ENCODE data around the gene ZNRF2.

The ZNRF2 gene

DNA sequence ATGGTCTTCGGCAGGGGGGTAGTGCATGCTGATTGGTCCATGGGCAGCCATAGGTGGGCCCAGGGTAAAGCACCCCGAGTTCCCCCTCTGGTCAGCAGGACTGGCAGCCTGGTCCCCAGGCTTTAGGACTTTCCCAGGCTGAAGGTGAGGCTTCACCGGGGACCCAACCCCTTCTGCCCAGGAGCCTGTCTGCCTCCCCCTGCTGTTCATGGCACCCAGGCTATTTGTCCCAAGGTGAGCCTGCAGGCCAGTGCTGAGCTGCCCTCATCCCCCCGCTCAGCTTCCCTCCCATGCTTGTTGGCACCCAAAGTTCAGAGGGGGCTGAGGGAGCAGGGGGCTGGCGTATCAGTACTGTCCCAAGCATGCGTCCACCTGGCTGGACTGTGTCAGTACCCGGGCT, 38.5 kb upstream of the ZNRF2 start:
- Histone ChIP-seq H3K4me2 (ENCODE audit: low read depth, low read length) (no peak overlapping the region), H3K79me2 (ENCODE audit: low read length) (no peaks in the 10 kb centered on the region), H3K4me1 (ENCODE audit: low read length) (peaks cover 9% of the 10 kb centered on the region; the same call in 1 of the 2 replicates), H3K9me2 (replicated peaks; ENCODE audit: insufficient read depth, low read length) (no peaks in the 10 kb centered on the region), H4K20me1 (ENCODE audit: insufficient read depth, low read length) (no peaks in the 10 kb centered on the region), H3K9ac (ENCODE audit: low read length) (no peak overlapping the region), H2AFZ (ENCODE audit: low read length) (no peak overlapping the region), H3K4me3 (ENCODE audit: low read length) (no peak overlapping the region), H3K36me3 (replicated peaks; ENCODE audit: insufficient read depth, low read length) (no peaks in the 10 kb centered on the region), H3K27ac (ENCODE audit: low read length) (no peak overlapping the region), H3F3A (ENCODE audit: insufficient read depth, low read length) (no peaks in the 10 kb centered on the region), H3K9me3 (replicated peaks; ENCODE audit: insufficient read depth, low read length) (no peaks in the 10 kb centered on the region), H3K27me3 (replicated peaks; ENCODE audit: insufficient read depth, low read length) (no peaks in the 10 kb centered on the region)
- no peak for TF ChIP-seq EZH2phosphoT487 (IDR thresholded peaks at IDR 0.05; ENCODE audit: low read length)
- no peak for TF ChIP-seq CTCF (IDR thresholded peaks at IDR 0.05; ENCODE audit: low read length)
- no peak for TF ChIP-seq EZH2 (optimal IDR thresholded peaks at IDR 0.05; ENCODE audit: low read depth, low read length)
- DNase-seq, result no peak

DNA sequence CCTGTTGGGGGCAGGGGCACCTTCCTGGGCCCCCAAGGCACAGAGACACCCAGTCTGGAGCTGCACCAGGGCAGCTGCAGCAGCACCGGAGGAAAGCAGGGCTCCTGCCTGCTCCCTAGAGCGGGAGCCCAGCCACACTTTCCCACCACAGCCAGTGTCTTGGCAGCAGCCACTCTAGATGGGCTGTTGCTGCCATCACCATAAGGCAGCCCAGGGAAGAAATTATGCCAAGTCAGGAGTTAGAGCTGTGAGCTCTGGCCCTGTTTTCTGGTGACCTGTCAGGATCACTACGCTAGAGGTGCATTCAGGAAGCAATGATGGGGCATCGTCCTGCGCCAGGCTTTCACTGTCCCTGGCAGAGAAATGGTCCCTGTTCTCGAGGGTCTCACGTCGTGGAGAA, 38.0 kb upstream of the ZNRF2 start:
- Histone ChIP-seq H3K36me3 (replicated peaks; ENCODE audit: insufficient read depth, low read length) (no peaks in the 10 kb centered on the region), H3K9me2 (replicated peaks; ENCODE audit: insufficient read depth, low read length) (no peaks in the 10 kb centered on the region), H3K4me1 (ENCODE audit: low read length) (peaks cover 7% of the 10 kb centered on the region; the same call in 1 of the 2 replicates), H3K9ac (ENCODE audit: low read length) (no peak overlapping the region), H3K4me2 (ENCODE audit: low read depth, low read length) (no peak overlapping the region), H4K20me1 (ENCODE audit: insufficient read depth, low read length) (no peaks in the 10 kb centered on the region), H3K4me3 (ENCODE audit: low read length) (no peak overlapping the region), H3K27me3 (replicated peaks; ENCODE audit: insufficient read depth, low read length) (no peaks in the 10 kb centered on the region), H2AFZ (ENCODE audit: low read length) (no peak overlapping the region), H3K79me2 (ENCODE audit: low read length) (no peaks in the 10 kb centered on the region), H3F3A (ENCODE audit: insufficient read depth, low read length) (no peaks in the 10 kb centered on the region), H3K9me3 (replicated peaks; ENCODE audit: insufficient read depth, low read length) (no peaks in the 10 kb centered on the region), H3K27ac (ENCODE audit: low read length) (no peak overlapping the region)
- TF ChIP-seq CTCF (IDR thresholded peaks at IDR 0.05; ENCODE audit: low read length) (no peak), EZH2phosphoT487 (IDR thresholded peaks at IDR 0.05; ENCODE audit: low read length) (no peak), EZH2 (optimal IDR thresholded peaks at IDR 0.05; ENCODE audit: low read depth, low read length) (no peak)
- DNase-seq, result no peak

GRCh38 chr7:30247541-30248401, 36.6 kb upstream of the ZNRF2 start:
- Histone ChIP-seq H3K27ac (ENCODE audit: low read length) (no peak overlapping the region), H2AFZ (ENCODE audit: low read length) (no peak overlapping the region), H3K9ac (ENCODE audit: low read length) (no peak overlapping the region), H3K79me2 (ENCODE audit: low read length) (no peaks in the 10 kb centered on the region), H3K4me1 (ENCODE audit: low read length) (peaks cover 7% of the 10 kb centered on the region; the same call in 1 of the 2 replicates), H3K9me3 (replicated peaks; ENCODE audit: insufficient read depth, low read length) (no peaks in the 10 kb centered on the region), H3K9me2 (replicated peaks; ENCODE audit: insufficient read depth, low read length) (no peaks in the 10 kb centered on the region), H3K4me2 (ENCODE audit: low read depth, low read length) (no peak overlapping the region), H3K27me3 (replicated peaks; ENCODE audit: insufficient read depth, low read length) (no peaks in the 10 kb centered on the region), H3K36me3 (replicated peaks; ENCODE audit: insufficient read depth, low read length) (no peaks in the 10 kb centered on the region), H4K20me1 (ENCODE audit: insufficient read depth, low read length) (no peaks in the 10 kb centered on the region), H3F3A (ENCODE audit: insufficient read depth, low read length) (no peaks in the 10 kb centered on the region), H3K4me3 (ENCODE audit: low read length) (no peak overlapping the region)
- TF ChIP-seq CTCF (IDR thresholded peaks at IDR 0.05; ENCODE audit: low read length) (no peak), EZH2 (optimal IDR thresholded peaks at IDR 0.05; ENCODE audit: low read depth, low read length) (no peak), EZH2phosphoT487 (IDR thresholded peaks at IDR 0.05; ENCODE audit: low read length) (no peak)
- no peak for DNase-seq
